HG03342 (cell line): Measurements from ENCODE around the gene NPM3.
A peak's percentile ranks its signal among the peaks of the same experiment; 100 is the strongest.

Source experiments
- ATAC-seq: cut with Tn5 transposase; IDR thresholded peaks from one replicate; pipeline ENCODE4 v1.9.1; 2021; ENCODE audit warnings: mild to moderate bottlenecking, moderate library complexity; ENCODE audit not compliant: unreplicated experiment

NPM3 gene, protein sequence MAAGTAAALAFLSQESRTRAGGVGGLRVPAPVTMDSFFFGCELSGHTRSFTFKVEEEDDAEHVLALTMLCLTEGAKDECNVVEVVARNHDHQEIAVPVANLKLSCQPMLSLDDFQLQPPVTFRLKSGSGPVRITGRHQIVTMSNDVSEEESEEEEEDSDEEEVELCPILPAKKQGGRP

DNA sequence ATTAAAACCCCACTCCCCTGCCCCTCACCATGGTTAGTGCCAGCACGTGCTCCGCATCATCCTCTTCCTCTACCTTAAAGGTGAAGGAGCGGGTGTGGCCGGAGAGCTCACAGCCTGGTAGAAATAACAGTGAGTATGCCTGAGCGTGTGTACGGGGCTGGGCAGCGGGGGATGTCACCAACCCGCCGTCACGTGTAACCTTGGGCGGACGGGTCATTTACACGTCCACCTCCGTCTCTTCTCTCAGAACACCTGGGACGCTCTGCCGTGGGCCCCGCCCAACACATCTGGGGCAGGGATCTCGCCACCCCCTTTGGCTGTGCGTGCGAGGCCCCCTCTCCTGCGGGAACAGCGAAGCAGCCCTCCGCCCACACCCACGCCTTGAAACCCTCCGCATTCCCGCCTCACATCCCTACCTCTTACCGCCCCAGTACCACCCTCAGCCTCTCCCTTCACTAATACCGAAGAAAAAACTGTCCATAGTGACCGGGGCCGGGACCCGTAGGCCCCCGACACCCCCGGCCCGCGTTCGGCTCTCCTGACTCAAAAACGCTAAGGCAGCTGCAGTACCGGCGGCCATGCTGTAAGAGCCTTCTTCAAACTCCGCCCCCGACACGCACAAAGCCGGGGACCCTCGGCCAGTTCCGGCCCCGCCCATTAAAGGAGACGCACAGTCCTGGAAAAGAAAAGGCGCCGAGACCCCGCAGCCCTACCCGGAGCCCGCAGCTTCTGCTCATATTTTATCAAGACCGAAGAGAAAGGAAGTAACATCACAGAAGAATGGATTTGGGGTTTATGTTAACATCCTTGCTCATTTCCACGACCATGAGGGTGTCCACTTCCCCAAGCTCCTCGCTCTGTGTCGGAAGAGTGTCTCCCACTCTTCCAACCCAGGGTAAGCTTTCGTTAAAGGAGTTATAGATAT, at the start of gene NPM3:
Gene NPM3, minus strand, starts transcription at position 636 of the 925 bp plus-strand sequence. Its CDS starts 56 bp downstream, at position 580.
- peak; percentile 54 for ATAC-seq

GRCh38 chr10:101832325-101832771, 49.1 kb upstream of the NPM3 start:
- ATAC-seq = no peak

GRCh38 chr10:101831169-101831811, 48.0 kb upstream of the NPM3 start:
- ATAC-seq = no peak

DNA sequence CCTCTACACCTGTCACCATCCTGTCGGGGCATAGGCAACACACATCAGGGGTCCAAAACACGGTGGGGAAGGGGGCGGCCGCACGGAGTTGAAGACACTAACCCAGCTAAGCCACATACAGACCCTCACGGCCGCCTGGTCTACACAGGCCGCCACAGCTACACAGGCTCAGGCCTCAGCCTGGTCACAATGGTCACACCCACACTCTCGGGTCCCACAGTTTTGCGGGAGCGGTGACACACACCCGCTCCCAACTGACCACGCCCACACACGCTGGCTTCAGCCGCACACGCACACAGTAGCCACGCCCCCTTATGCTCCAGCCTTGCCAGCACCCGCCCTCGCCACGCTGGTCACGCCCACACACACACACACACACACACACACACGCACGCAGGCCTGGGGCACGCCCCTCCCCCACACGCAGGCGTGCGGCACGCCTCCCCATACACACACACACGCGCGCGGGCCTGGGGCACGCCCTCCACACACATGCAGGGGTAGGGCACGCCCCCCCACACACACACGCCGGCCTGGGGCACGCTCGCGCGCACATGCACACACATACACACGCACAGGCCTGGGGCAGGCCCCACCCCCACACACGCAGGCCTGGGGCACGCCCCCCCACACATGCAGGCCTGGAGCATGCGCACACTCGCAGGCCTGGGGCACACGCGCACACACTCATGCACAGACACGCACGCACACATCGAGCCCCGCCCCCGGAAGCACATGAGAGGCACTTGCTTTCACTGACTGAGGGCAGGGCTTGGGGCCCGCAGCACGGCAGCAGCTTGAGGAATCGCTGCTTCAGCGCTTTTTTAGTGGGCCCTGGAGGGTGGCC, 47.3 kb upstream of the NPM3 start:
- ATAC-seq = peak; percentile 49

- ATAC-seq = peak; percentile 26
Observed at GRCh38 chr10:101829561-101830315, 46.5 kb upstream of the NPM3 start.

GRCh38 chr10:101828766-101829551, 45.7 kb upstream of the NPM3 start:
- ATAC-seq = no peak

DNA sequence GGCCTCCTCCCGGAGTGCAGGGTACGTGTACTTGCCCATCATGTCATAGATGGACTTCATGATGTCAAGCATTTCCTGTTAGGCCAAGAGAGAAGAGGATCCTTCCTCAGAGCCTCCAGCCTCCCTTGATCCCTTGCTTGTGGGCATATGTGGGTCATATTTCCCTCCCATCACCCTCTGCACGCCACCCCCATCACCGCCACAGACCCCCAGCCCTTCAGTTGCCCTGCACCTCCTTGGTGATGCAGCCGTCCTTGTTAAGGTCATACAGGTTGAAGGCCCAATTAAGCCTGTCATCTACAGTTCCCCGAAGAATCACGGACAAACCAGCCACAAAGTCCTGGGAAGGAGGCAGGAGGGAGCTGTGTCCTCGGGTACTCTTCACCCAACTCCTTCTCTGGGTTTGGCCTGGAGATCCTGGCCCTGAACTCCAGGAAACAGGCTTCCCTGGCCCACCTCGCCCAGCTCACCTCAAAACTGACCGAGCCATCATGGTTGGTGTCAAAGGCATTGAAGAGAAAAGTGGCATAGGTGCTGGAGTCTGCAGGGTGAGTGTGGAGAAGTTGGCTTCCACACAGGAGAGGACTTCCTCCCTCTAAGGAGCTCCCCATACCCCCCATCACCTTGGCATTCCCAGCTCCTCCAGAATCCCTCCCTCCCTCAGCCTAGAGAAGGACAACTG, 44.8 kb upstream of the NPM3 start:
- no peak for ATAC-seq

DNA sequence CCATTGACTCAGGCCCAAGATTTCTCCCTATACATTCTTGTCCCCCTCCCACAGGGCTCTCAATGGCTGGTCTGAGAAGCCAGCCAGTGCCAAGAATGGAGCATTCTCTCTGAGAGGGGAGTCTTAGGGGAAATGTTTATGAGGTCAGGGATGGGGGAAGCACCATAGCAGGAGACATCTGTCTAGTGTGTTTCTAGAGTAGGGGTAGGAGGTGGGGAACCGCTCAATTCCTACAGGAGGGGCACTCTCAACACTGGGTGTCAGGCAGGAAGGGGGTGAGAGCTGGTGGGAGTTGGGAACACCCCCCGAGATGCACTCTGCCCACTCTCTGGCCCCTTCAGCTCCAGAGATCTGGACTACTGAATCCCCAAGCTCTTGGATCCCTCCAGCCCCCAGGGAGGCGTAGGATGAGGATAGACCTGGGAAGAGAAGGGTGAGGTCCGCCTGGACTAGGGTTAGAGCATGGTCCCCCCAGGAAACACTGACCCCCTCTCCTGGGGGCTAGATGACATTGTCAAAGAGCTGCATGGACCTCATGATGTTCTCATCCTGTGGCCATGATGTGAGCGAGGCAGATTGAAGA, 43.7 kb upstream of the NPM3 start:
- ATAC-seq = no peak

GRCh38 chr10:101824736-101825135, 41.5 kb upstream of the NPM3 start:
- no peak for ATAC-seq

DNA sequence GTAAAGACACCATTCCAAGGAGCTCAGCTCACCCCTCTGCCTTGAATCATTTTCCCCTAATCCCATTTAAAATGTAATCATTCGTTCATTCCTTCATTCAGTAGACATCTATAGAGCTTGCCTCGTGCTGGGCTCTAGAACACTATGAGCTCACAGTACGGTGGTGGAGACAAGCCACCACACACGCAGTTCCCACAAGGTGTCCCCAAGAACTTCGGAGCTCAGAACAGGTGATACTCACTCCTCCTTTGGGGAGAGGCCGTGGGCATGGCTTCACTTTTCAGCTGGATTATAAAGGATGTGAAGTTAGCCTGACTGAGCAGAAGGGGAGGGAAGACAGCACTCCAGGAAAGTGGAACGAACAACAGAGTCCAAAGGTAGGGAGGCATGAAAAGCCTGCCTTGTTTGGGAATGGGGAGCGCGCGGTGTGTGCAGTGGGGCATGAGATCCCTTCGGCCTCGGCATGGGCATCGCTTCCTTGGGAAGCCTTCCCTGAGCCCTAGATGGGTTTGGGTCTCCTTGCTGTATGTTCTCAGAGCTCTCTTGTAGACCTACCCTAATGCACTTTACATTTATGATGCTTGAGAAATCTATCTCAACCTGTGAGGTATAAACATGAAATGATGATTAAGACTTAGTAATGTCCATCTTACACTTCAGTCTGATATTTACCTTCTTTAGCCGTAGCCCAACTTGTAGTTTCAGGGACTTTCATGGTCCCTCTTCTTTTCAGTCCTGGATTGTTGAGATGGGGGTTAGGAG, 35.8 kb upstream of the NPM3 start:
- peak; percentile 13 for ATAC-seq

- peak; percentile 81 for ATAC-seq
Observed at GRCh38 chr10:101818119-101818871, 35.0 kb upstream of the NPM3 start, which contains the start of gene OGA. OGA (minus strand) TSS chr10:101818444; CDS start chr10:101818022, 422 bp downstream.

GRCh38 chr10:101817337-101818118, 34.3 kb upstream of the NPM3 start:
- peak; percentile 16 for ATAC-seq

GRCh38 chr10:101816913-101817336, 33.7 kb upstream of the NPM3 start:
- ATAC-seq = no peak

- no peak for ATAC-seq
Observed at GRCh38 chr10:101816376-101816775, 33.1 kb upstream of the NPM3 start.

DNA sequence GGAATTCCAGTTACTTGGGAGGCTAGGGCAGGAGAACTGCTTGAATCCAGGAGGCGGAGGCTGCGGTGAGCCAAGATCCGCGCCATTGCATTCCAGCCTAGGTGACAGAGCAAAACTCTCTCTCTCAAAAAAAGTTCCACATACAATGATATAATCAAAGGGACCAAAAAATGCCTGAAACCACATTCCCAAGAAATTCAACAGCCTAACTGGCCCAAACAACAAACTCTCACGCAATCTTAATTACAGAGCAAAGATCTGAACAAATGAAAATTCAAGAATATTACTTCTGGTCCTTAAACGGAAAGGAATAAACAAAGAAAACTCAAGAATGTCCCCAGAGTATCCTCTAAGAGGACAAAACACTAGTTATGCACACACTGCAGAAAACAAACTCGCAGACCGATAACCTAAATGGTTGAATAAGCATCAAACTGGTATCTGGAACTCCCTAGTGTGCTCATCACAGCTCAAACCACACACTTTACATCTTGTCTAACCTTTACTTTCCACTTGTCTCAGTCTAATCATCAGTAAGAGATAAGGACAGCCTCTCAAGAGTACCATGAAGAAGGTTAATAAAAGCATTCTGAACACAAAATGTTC, 31.3 kb upstream of the NPM3 start:
- no peak for ATAC-seq
